SU-DHL-6 (cell line): ENCODE measurements around the gene HUWE1.

Source experiments
- EZH2phosphoT487 ChIP-seq: fragments of 200-600 bp; sonication (generic), shearing (Covaris generic); conservative IDR thresholded peaks from 2 replicates; pipeline ENCODE4 v1.6.1; 2018; ENCODE audit warnings: mild to moderate bottlenecking, antibody characterized with exemption, low read length, moderate library complexity, mixed read lengths
- TF ChIP-seq, protein P1 (sequence below): fragments of 200-600 bp; sonication (generic); IDR thresholded peaks from one replicate; pipeline ENCODE4 v1.5.1; 2017; ENCODE audit warnings: antibody characterized with exemption, mild to moderate bottlenecking, low read length, moderate library complexity; ENCODE audit not compliant: insufficient read depth, poor library complexity, severe bottlenecking

DNA sequence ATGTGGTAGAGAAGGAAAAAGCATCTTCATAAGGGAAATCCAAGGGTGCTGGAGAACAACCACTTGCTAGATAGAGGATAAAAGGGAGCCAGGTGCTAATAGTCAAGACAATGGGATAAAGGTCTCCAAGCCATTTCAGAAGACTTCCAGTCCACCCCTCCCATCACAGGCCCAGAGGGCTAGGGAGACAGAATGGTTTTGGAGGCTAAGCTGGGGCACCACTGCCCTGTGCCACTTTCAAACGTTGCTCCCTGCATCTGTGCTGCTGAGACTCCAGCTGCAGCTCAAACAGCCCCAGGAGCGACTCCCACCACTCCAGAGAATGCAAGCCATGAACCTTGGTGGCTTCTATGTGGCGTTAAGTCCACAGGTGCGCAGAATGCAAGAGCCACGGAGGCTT, 38.4 kb upstream of the HUWE1 start:
- TF ChIP-seq, protein P1, sequence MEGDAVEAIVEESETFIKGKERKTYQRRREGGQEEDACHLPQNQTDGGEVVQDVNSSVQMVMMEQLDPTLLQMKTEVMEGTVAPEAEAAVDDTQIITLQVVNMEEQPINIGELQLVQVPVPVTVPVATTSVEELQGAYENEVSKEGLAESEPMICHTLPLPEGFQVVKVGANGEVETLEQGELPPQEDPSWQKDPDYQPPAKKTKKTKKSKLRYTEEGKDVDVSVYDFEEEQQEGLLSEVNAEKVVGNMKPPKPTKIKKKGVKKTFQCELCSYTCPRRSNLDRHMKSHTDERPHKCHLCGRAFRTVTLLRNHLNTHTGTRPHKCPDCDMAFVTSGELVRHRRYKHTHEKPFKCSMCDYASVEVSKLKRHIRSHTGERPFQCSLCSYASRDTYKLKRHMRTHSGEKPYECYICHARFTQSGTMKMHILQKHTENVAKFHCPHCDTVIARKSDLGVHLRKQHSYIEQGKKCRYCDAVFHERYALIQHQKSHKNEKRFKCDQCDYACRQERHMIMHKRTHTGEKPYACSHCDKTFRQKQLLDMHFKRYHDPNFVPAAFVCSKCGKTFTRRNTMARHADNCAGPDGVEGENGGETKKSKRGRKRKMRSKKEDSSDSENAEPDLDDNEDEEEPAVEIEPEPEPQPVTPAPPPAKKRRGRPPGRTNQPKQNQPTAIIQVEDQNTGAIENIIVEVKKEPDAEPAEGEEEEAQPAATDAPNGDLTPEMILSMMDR: no peak
- no peak for TF ChIP-seq EZH2phosphoT487
